Naive thymus-derived CD8-positive, alpha-beta T cell (primary cell): Measurements from ENCODE around the gene CA5A. TPM values are rescaled to one million over a fixed set of nuclear protein-coding genes. Genes with fewer than 3 reads are reported as not detected.
"Not testable (repeated sequence)": the region's sequence is repeated elsewhere in the genome, so short reads cannot be mapped to it uniquely, and the experiment has no call there.

Experiments used
- ATAC-seq, 2 donors: fragments of 150-1000 bp; cut with Tn5 transposase in 1 of 2; sonication (Bioruptor Pico), chemical (Tn5 transposase) in 1 of 2; 1 replicate in 1 of 2; 2 replicates in 1 of 2; pipeline ENCODE4 v1.10.0; 2021; ENCODE audit warnings: mild to moderate bottlenecking in 2 of 2, moderate library complexity in 2 of 2
- POLR2A ChIA-PET: fragments of 350-600 bp; sonication (Branson Sonifier 250); formaldehyde crosslinking; loops from one replicate; lab custom pipeline; 2021; ENCODE audit warnings: antibody characterized with exemption; lab: Charles Lee
- DNase-seq, 10 donors: peaks; one replicate each; pipeline versions ENCODE4 v3.0.0 to v3.0.0-alpha.2; 2020 to 2022
- H3K27ac Mint-ChIP-seq, 10 donors: one replicate each; pipeline ENCODE4 v1.8.0; 2020 to 2022; ENCODE audit warnings: mild to moderate bottlenecking in 10 of 10, mixed read lengths in 10 of 10, moderate library complexity in 4 of 10, inconsistent platforms in 1 of 10
- H3K27me3 Mint-ChIP-seq, 5 donors: one replicate each; pipeline ENCODE4 v1.8.0; 2021 to 2022; ENCODE audit warnings: mixed read lengths in 5 of 5
- H3K36me3 Mint-ChIP-seq, 3 donors: one replicate each; pipeline ENCODE4 v1.8.0; 2020 to 2022; ENCODE audit warnings: mixed read lengths in 3 of 3, mild to moderate bottlenecking in 2 of 3, inconsistent platforms in 1 of 3
- H3K4me1 Mint-ChIP-seq, 4 donors: one replicate each; pipeline ENCODE4 v1.8.0; 2021 to 2022; ENCODE audit warnings: mixed read lengths in 4 of 4
- H3K4me3 Mint-ChIP-seq, 10 donors: one replicate each; pipeline ENCODE4 v1.8.0; 2020 to 2022; ENCODE audit warnings: mild to moderate bottlenecking in 10 of 10, mixed read lengths in 10 of 10, moderate library complexity in 6 of 10, inconsistent platforms in 1 of 10
- H3K9me3 Mint-ChIP-seq, 9 donors: one replicate each; pipeline ENCODE4 v1.8.0; 2020 to 2022; ENCODE audit warnings: mixed read lengths in 9 of 9, mild to moderate bottlenecking in 3 of 9, inconsistent platforms in 1 of 9, moderate library complexity in 1 of 9
- polyA plus RNA-seq, 3 donors: library from polyadenylated mRNA; unstranded; fragments of 300-500 nt; fragmentation: Illumina TruSeq; gene quantifications; one replicate each; pipeline ENCODE4 v1.2.3, GENCODE V29; 2021
- total RNA-seq, 8 experiments: library from RNA in 2 of 8; stranded (reverse) in 2 of 8; gene quantifications; one replicate each; pipeline ENCODE4 v1.2.3 and lab custom pipeline; 2021 to 2026

The CA5A gene
- total and polyA plus RNA-seq, 5 experiments from 2014 or later = not detected

DNA sequence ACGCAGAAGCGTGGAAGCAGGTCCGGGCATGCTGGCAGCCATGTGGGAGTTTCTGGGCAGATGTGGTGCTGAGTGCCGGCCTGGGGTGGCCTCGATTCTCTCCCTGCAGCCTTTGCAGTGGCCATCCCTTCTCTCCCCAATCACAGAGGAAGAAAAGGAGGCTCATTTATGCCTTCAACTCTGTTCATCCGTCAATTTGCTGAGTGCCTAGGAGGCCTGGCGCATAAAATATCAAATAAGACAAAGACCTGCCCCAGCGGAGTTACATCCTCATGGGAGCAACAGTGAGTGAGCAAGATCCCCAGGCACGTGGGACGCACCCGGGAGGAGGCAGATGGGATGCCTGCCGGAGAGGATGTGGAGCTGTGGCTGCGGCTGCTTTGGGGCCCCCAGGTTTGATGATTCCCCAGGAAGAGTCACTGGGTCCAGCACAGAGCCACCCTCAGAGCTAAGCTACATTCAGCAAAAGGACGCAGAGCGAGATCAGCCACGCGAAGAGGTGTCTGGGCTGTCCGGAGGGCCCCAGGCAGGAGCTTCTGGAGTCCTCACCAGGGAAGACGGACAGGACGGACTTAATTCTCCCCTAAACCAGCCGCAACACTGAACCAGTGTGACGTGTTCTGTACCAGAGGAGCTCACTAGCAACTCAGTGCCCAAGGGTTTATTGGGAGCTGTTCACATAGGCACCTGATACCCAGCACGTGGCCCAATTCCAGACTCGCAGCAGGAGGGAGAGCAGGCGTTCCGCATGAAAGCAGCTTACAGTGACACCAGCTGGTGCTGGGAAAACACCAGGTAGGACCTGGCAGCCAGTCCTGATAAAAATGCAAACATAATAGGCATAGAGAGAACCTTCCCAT lies 11.3 kb downstream of the CA5A start:
- no peaks in the 10 kb centered on the region for H3K9me3 Mint-ChIP-seq
- H3K4me3 Mint-ChIP-seq = no peak overlapping the region
- DNase-seq (no peak), ATAC-seq (no peak)
- H3K36me3 Mint-ChIP-seq = no peaks in the 10 kb centered on the region
- peaks cover 0 to 4% (median 0%) of the 10 kb centered on the region in 5 donors for H3K27me3 Mint-ChIP-seq
- peak overlapping the region in 1 of 10 donors; percentile 14 for H3K27ac Mint-ChIP-seq
- POLR2A ChIA-PET = no interaction called here
- H3K4me1 Mint-ChIP-seq = peaks cover 7 to 18% (median 11%) of the 10 kb centered on the region in 4 donors

DNA sequence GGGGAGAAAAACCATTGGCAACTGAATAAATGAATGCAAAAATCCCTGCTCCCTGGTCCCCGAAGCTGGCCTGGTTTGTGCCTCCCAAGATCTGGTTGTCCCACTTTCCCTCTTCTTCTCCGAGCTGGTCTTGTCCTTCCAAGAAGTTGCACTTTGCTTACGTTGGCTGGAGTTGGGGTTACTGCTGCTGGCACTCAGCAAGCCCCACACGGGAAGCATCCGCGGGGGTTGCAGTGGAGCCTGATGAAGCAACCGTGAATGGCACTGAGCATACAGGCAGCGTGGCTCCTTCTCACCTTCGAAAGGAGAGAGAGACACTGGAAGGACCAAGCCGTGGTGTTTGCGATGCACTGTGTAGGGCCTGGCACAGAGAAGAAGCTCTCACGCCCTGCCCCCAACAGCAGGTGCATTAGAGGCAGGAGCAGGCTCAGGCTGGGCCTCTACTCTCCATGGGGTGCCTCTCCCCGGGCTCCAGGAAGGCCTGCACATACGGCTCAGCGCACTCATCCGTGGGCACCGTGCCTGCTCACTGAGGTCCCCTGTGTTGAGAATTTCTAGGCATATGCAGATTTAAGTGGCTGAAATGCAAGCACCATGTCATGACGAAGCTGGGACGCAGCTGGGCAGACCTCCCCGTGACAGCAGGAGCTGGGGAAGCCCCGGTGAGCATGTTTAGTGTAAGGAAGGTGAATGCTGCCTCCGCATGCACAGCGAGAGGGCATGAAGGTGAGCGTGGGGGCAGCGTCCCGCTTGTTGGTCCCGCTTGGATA lies 12.1 kb downstream of the CA5A start:
- H3K9me3 Mint-ChIP-seq = no peaks in the 10 kb centered on the region
- no peaks in the 10 kb centered on the region for H3K36me3 Mint-ChIP-seq
- H3K27ac Mint-ChIP-seq = peak overlapping the region in 4 of 10 donors; percentile 24 to 77 (median 48)
- peaks cover 7 to 18% (median 11%) of the 10 kb centered on the region in 4 donors for H3K4me1 Mint-ChIP-seq
- DNase-seq (no peak), ATAC-seq (peak in 1 of 2 donors; percentile 20)
- POLR2A ChIA-PET = no interaction called here
- H3K27me3 Mint-ChIP-seq = peaks cover 0 to 4% (median 0%) of the 10 kb centered on the region in 5 donors
- no peak overlapping the region for H3K4me3 Mint-ChIP-seq

DNA sequence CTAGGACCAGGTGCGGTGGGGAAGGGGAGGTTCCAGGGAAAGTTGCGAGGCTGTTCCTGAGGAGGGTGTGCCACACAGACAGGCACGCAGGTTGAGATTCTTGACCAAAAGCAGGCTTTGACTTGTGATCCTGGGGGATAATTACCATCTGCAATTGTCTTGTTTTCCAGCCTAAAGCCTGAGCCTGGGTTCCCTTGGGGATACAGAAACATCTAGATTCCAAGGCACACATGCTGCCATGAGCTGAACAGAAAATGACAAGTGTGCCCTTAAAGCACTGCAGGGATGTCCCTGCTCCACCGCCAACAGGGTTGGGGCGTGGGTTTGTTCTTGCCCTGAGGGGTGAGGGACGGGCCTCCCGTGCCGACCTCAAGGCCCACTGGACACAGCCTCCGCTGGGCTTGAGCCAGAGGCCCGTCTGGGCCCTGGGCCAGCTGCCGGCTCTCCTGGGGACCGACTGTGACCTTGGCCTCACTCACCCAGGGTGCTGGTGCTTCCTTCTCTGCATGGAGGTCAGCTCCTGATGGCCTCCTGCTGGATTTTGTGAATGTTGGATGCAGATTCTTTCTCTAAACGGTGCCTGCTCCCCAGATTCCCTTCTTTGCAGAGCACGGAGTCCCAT lies 14.0 kb downstream of the CA5A start:
- Mint-ChIP-seq H3K4me3 (no peak overlapping the region), H3K27ac (peak overlapping the region in 1 of 10 donors; percentile 35), H3K9me3 (no peaks in the 10 kb centered on the region), H3K4me1 (peaks cover 7 to 20% (median 12%) of the 10 kb centered on the region in 4 donors), H3K27me3 (peaks cover 0 to 10% (median 3%) of the 10 kb centered on the region in 5 donors), H3K36me3 (no peaks in the 10 kb centered on the region)
- ATAC-seq (no peak), DNase-seq (no peak)
- POLR2A ChIA-PET = no interaction called here

DNA sequence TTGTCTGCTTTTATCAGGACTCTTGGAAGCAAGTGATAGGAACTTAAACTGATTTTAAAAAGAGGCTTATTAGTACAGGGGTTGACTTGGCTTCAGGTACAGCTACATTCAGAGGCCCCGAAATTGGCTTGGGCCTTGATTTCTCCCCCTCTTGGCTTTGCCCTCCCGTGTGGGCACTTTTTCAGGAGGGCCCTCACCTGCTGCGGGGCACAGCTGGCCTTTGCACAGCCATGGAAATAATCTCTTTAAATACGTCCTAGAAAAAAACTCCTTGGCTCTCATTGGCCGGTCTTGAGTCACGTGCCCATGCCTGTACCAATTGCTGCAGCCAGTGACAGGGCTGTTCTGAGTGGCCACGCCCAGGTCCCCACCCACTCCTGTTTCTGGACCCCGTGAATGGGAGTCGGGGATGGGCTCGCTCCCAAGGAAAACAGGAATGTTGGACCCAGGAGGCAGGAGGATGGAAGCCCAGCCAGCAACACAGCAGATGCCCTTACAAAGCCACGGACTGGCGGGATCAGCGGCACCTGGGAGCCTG lies 15.0 kb downstream of the CA5A start:
- POLR2A ChIA-PET = no interaction called here
- Mint-ChIP-seq H3K27ac (no peak overlapping the region), H3K27me3 (peaks cover 0 to 8% (median 4%) of the 10 kb centered on the region in 5 donors), H3K4me1 (peaks cover 2 to 16% (median 6%) of the 10 kb centered on the region in 4 donors), H3K36me3 (no peaks in the 10 kb centered on the region), H3K9me3 (no peaks in the 10 kb centered on the region), H3K4me3 (no peak overlapping the region)
- no peak for DNase-seq
- no peak for ATAC-seq

DNA sequence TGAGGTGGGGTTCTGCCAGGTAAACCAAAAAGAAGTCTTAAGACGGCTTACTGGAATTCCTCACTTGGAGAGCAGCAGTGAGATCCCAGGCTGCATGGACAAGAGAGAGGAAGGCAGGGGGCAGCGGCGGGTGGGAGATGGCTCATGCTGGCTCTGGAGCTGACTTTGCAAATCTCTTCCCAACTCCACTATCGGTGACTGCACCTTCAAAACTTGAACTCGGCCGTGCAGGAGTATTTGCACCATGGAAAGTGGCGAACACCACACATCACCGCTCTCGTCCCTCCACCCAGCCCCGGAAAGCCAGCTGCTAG lies 16.7 kb downstream of the CA5A start:
- ATAC-seq (no peak), DNase-seq (no peak)
- H3K9me3 Mint-ChIP-seq = no peaks in the 10 kb centered on the region
- H3K27ac Mint-ChIP-seq = no peak overlapping the region
- H3K4me3 Mint-ChIP-seq = no peak overlapping the region
- H3K27me3 Mint-ChIP-seq = peaks cover 0 to 6% (median 4%) of the 10 kb centered on the region in 5 donors
- no peaks in the 10 kb centered on the region for H3K36me3 Mint-ChIP-seq
- H3K4me1 Mint-ChIP-seq = peaks cover 0 to 7% (median 2%) of the 10 kb centered on the region in 4 donors
- POLR2A ChIA-PET = no interaction called here

DNA sequence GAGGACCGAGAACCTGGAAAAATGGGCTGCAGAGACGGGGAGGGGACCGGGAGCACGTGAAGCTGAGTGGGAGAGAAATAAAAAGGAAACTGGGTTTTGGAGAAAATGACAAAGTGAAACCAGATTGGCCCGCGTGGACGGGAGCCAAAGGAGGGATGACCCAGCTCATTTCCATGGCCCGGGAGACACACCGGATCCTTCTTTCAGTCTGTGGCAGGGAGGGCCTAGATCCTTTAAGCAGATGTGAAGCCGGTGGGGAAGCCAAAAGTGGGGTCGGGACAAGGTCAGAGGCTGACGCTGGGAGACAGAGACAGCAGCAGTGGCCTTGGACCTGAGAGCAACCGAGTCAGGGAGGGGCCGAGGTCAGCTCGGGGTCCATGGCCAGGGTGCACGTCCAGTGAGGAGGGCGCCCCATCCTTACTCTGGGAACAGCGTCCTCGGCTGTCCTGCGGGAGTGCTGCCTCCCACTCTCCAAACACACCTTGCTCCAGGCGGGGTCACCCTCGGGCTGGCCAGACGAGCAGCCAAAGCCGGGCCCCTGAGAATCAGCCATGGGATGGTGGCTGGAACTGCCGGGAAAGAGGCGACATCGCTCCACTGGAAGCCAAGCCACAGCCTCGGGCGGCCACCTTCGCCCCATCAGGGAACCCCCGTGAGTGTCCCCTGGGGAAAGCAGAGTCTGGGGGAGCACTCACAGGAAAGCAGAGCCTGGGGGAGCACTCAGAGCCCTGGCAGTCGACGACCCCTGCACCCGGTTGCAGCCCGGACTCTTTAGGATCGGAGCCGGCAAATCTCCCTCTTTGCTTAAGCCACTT lies 17.3 kb downstream of the CA5A start:
- no peak for DNase-seq
- Mint-ChIP-seq H3K9me3 (no peaks in the 10 kb centered on the region), H3K27ac (no peak overlapping the region), H3K4me3 (no peak overlapping the region), H3K27me3 (peaks cover 0 to 6% (median 4%) of the 10 kb centered on the region in 5 donors), H3K4me1 (peaks cover 0 to 3% (median 1%) of the 10 kb centered on the region in 4 donors), H3K36me3 (no peaks in the 10 kb centered on the region)
- no peak for ATAC-seq
- POLR2A ChIA-PET = no interaction called here

DNA sequence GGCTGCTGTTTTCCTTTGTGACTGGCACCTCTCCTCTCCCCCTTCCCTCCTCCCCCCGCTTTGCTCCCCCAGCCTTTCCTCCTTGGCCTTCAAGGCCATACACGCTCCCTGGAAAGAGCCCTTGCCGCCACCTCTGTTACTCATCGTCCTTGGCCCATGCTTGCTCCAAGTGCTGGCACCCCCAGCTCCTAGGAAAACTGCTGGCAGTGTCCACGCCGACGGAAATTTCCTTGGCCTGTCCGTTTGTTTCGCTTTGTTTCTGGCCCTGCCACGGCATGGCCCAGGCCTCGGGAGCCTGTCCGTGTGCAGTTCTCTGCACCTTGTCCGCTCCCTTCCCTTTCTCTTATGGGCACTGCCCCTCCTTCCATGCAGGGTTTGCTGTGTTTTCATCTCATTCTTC lies 18.0 kb downstream of the CA5A start:
- no peak overlapping the region for H3K27ac Mint-ChIP-seq
- DNase-seq = no peak
- POLR2A ChIA-PET = interaction anchor here (0.5 kb wide), 1 partner anchor 104 kb away, joined by 3 read pairs; no protein-coding TSS in a partner anchor
- no peak for ATAC-seq
- H3K36me3 Mint-ChIP-seq = no peaks in the 10 kb centered on the region
- peaks cover 0 to 6% (median 4%) of the 10 kb centered on the region in 5 donors for H3K27me3 Mint-ChIP-seq
- H3K4me3 Mint-ChIP-seq = no peak overlapping the region
- H3K9me3 Mint-ChIP-seq = no peaks in the 10 kb centered on the region
- H3K4me1 Mint-ChIP-seq = peaks cover 0 to 3% (median 1%) of the 10 kb centered on the region in 4 donors

DNA sequence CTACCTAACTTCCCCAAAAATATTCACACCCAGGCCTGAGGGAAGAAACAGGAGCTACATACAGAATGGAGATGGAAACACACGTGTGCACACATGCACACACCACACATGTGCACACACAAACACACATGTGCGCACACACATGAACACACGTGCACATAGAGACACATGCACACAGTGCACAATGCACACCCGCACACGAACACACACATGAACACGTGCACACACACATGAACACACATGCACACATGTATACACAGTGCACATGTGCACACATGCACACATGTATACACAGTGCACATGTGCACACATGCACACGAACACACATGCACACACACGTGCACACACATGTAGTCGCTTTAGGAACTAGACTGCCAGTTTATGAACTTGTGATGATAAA lies 18.8 kb downstream of the CA5A start:
- H3K27me3 Mint-ChIP-seq = peaks cover 0 to 9% (median 5%) of the 10 kb centered on the region in 5 donors
- POLR2A ChIA-PET = no interaction called here
- no peak overlapping the region for H3K4me3 Mint-ChIP-seq
- no peak overlapping the region for H3K27ac Mint-ChIP-seq
- H3K4me1 Mint-ChIP-seq = peaks cover 0 to 5% (median 2%) of the 10 kb centered on the region in 4 donors
- no peaks in the 10 kb centered on the region for H3K9me3 Mint-ChIP-seq
- ATAC-seq (no peak), DNase-seq (no peak)
- no peaks in the 10 kb centered on the region for H3K36me3 Mint-ChIP-seq

DNA sequence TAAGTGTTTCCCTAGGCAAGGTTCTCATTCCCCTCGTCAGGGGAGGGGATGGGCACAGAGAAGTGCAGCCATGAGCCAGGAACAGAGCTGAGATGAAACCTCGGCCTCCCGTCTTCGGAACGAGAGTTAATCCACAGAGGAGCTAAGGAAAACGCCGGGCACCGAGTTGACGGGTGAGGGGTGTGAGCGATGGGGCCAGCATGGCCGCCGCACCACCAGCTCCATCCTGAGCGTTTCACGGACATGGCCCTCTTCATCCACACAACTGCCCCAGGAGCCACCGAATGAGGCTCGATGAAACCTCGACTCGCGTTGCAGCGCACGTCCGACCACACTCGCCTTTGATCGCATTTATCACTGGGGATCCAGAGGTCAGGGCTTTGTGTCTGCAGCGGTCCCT lies 21.5 kb downstream of the CA5A start:
- DNase-seq (no peak), ATAC-seq (no peak)
- Mint-ChIP-seq H3K27me3 (peaks cover 0 to 10% (median 5%) of the 10 kb centered on the region in 5 donors), H3K9me3 (no peaks in the 10 kb centered on the region), H3K4me1 (peaks cover 0 to 6% (median 3%) of the 10 kb centered on the region in 4 donors), H3K4me3 (no peak overlapping the region), H3K36me3 (no peaks in the 10 kb centered on the region), H3K27ac (no peak overlapping the region)
- POLR2A ChIA-PET = no interaction called here

DNA sequence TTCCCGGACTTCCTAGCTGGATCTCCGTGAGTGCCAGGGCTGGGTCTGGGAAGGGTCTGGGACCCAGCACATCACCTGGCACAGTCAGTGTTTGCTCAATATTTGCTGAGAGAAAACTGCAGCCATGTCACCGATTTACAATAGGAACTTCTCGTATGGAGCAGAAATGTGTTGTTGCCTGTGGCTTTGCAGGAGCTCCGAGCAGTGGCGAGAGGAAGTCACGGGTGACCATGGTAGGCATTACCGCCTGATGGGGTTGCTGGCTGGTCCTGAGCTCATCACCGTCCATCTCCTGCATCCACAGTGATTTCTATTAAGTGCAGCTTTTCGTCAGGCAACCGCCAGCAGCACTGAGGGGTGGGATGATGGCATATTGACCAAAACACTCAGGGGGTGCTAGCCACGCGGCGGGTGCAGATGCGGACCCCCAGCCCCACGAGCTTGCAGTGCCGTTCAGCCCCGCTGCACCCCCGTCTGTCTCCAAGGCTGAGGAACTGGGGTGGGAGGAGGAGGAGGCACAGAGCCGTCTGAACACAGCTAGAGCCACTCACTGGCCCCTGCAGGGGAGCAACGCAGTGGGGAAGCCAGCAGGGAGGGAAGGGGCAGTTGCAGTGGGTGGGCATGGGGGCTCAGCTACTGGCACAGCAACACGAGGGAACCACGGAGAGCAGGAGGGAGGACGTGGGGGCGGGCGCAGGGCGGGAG lies 22.2 kb downstream of the CA5A start:
- H3K4me1 Mint-ChIP-seq, POLR2A ChIA-PET, H3K27ac Mint-ChIP-seq, DNase-seq, H3K4me3 Mint-ChIP-seq, H3K36me3 Mint-ChIP-seq, ATAC-seq, H3K9me3 Mint-ChIP-seq: not testable (repeated sequence)
- H3K27me3 Mint-ChIP-seq = peaks cover 0 to 13% (median 5%) of the 10 kb centered on the region in 5 donors

DNA sequence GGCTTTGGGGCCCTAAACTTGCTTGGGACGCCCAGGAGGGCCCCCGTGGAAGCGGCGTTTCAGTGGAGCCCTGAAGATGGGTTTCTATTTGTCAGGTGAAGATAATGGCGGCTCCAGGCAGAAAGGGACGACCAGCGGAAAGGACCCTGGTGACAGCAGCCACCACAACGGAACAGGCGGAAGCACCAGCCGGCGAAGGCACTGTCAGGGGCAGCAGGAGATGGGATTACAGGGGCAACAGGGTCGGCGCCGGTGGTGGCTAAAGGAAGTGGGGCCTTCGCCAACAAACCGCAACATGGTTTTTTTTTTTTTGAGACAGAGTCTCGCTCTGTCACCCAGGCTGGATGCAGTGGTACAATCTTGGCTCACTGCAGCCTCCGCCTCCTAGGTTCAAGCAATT lies 23.6 kb downstream of the CA5A start:
- POLR2A ChIA-PET, H3K27me3 Mint-ChIP-seq, ATAC-seq, H3K36me3 Mint-ChIP-seq, H3K9me3 Mint-ChIP-seq, H3K4me1 Mint-ChIP-seq, DNase-seq: not testable (repeated sequence)
- Mint-ChIP-seq H3K4me3 (peak overlapping the region in 5 of 10 donors; percentile 25 to 78 (median 47)), H3K27ac (peak overlapping the region in 2 of 10 donors; percentile 28 to 72)
